ENCODE results near the gene C4orf36. TPM values are rescaled to one million over a fixed set of nuclear protein-coding genes. Genes with fewer than 3 reads are reported as not detected.
A peak's percentile ranks its signal among the peaks of the same experiment; 100 is the strongest.

The C4orf36 gene
- total and polyA plus RNA-seq, 2 of the 4 experiments (the other 2 are of a cell fraction): 0.18 to 0.41 TPM

- peak; percentile 59; the same call in 1 of the 2 replicates for TF ChIP-seq MAZ (IDR thresholded peaks at IDR 0.05; ENCODE audit: borderline replicate concordance, low read depth, low read length)
- TF ChIP-seq FOS (IDR thresholded peaks at IDR 0.05; ENCODE audit: low read depth, low read length): no peak; the same call in 1 of the 2 replicates
- peak; percentile 68; the same call in 1 of the 2 replicates for TF ChIP-seq BHLHE40 (IDR thresholded peaks at IDR 0.05; ENCODE audit: low read depth, low read length)
- peak overlapping the region; percentile 76; the same call in 1 of the 2 replicates for H3K27ac ChIP-seq (ENCODE audit: insufficient read depth, low read length)
- DNase-seq: peak; percentile 89
- 0 out of 2 replicates have a peak, but pooled peaks cover 2% of the 10 kb centered on the region for H3K9me3 ChIP-seq (ENCODE audit: control insufficient read depth, insufficient read depth, low read length)
- H2BK20ac ChIP-seq (ENCODE audit: low read depth, low read length): peak overlapping the region; percentile 96
- in situ Hi-C loops (cut with MboI; ENCODE audit: low sequenced_read_pairs): no loop called here
- H3K23ac ChIP-seq (ENCODE audit: low read depth, low read length): peak overlapping the region; percentile 74; the same call in 1 of the 2 replicates
- peak overlapping the region; percentile 97 for H2BK120ac ChIP-seq (ENCODE audit: low read depth, low read length)
- peak overlapping the region; percentile 2 for H2AK9ac ChIP-seq (replicated peaks; ENCODE audit: low read depth, low read length, poor library complexity)
- ChIA-PET POLR2A (ENCODE audit: unreplicated experiment) (no interaction called here), CTCF (no interaction called here)
- peaks cover 23% of the 10 kb centered on the region for H3K9me1 ChIP-seq (ENCODE audit: insufficient read depth, low read length)
- peak overlapping the region; percentile 97 for H3K4ac ChIP-seq (ENCODE audit: low read depth, low read length)
- H3K56ac ChIP-seq (ENCODE audit: extremely low read depth, insufficient read depth, low read length): 0 out of 2 replicates have a peak overlapping the region, but pooled peaks have one; percentile 9
- peak overlapping the region; percentile 76 for H3K14ac ChIP-seq (replicated peaks; ENCODE audit: low read depth, low read length)
- no CpG with 5 or more reads among the region's 3 CpGs for WGBS, 2 experiments (ENCODE audit: extremely low coverage in 2 of 2, insufficient read length in 1 of 2)
- H3K4me2 ChIP-seq (ENCODE audit: low read depth, low read length): peak overlapping the region; percentile 3; the same call in 1 of the 2 replicates
- peak overlapping the region in 1 of 2 experiments; percentile 89; a peak in 2 of 4 replicates for H4K8ac ChIP-seq (ENCODE audit: low read depth in 2 of 2, low read length in 2 of 2)
- H2BK5ac ChIP-seq (ENCODE audit: low read depth, low read length, poor library complexity, severe bottlenecking): peak overlapping the region; percentile 84
- peaks cover 25% of the 10 kb centered on the region for H3K4me1 ChIP-seq (ENCODE audit: control insufficient read depth, insufficient read depth, low read length)
- intact Hi-C loops (cut with micrococcal nuclease): loop anchor here (5.0 kb wide), 1 partner anchor 57 kb away; the partner anchor contains the start of gene C4orf36
- H3K27me3 ChIP-seq (ENCODE audit: control insufficient read depth, insufficient read depth, low read length): no peaks in the 10 kb centered on the region
- peak overlapping the region; percentile 66; the same call in 1 of the 2 replicates for H3K18ac ChIP-seq (ENCODE audit: low read depth, low read length)
- peak overlapping the region; percentile 9 for H2AFZ ChIP-seq (replicated peaks; ENCODE audit: low read length, poor library complexity)
- no peaks in the 10 kb centered on the region for H3K36me3 ChIP-seq (ENCODE audit: control insufficient read depth, insufficient read depth, low read length)
- H4K5ac ChIP-seq (ENCODE audit: low read depth, low read length): peak overlapping the region; percentile 46; the same call in 1 of the 2 replicates
- dilution Hi-C loops (cut with HindIII; ENCODE audit: low sequenced_read_pairs, unreplicated experiment): no loop called here
- no peak overlapping the region for H3K9ac ChIP-seq (ENCODE audit: low read depth, low read length)
- no peak overlapping the region for H3K4me3 ChIP-seq (ENCODE audit: insufficient read depth, low read depth, low read length)
- H3K79me1 ChIP-seq (ENCODE audit: low read depth in 1 of 2, low read length in 2 of 2): no peaks in the 10 kb centered on the region
- BruUV-seq (replicated peaks): no TSS peak
- peak overlapping the region; percentile 85; the same call in 2 of the 3 replicates for H2BK15ac ChIP-seq (ENCODE audit: low read depth, low read length)
- peak overlapping the region; percentile 78 for H4K91ac ChIP-seq (ENCODE audit: insufficient read depth, low read depth, low read length)
- ATAC-seq (ENCODE audit: low read depth): peak; percentile 71
- H4K20me1 ChIP-seq (ENCODE audit: insufficient read depth, low read length): no peaks in the 10 kb centered on the region
- peak overlapping the region; percentile 93 for H2AK5ac ChIP-seq (ENCODE audit: low read depth, low read length)
Observed at GRCh38 chr4:86834901-86835300, 57.3 kb downstream of the C4orf36 start.

Measured in IMR-90 (cell line).